MM.1S (cell line): ENCODE data around the gene PALB2.

ENCODE experiments used
- CTCF ChIP-seq: fragments of 300-600 bp; sonication (generic); IDR thresholded peaks from 2 replicates; pipeline ENCODE4 v1.5.1; 2016; ENCODE audit warnings: antibody characterized with exemption, low read length, mixed read lengths
- EZH2 ChIP-seq: fragments of 300-600 bp; sonication (generic); optimal IDR thresholded peaks from 2 replicates; pipeline ENCODE3; 2017; ENCODE audit warnings: low read depth, mild to moderate bottlenecking, antibody characterized with exemption, low read length, mixed read lengths

DNA sequence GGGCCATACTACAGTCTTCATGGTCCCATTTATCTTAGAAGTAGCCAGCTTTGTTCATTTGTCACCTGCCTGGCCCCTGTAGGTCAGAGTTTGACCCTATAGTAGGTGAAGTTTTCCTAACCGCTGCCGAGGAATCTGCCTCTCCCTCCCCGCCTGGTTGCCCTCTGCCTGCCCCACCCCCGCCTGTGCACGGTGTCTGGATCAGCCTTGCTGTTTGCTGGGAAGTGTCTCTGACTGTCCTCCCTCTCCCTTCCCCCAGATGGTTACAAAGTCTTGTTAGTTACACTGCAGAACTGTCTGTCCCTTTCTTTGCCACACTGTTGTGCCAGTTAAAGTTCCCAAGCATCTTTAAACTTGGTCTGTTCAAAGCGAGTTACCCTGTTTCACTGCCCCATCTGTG lies 77.9 kb downstream of the PALB2 start:
- TF ChIP-seq CTCF (no peak), EZH2 (no peak)
